ENCODE data around the gene STX12. TPM values are rescaled to one million over a fixed set of nuclear protein-coding genes. Genes with fewer than 3 reads are reported as not detected.

STX12 gene
- total and polyA plus RNA-seq, 2 of the 4 experiments (the other 2 are of a cell fraction): 28.6 to 54.8 TPM

GRCh38 chr1:27863538-27863915 is 90.5 kb downstream of the STX12 start:
- H3K4me1 ChIP-seq (ENCODE audit: control insufficient read depth, insufficient read depth, low read length): peaks cover 11% of the 10 kb centered on the region
- intact Hi-C loops (cut with micrococcal nuclease): loop anchor here (1.0 to 5.0 kb wide), 2 partner anchors 116 to 204 kb away; no protein-coding TSS in a partner anchor
- H2BK5ac ChIP-seq (ENCODE audit: low read depth, low read length, poor library complexity, severe bottlenecking): peak overlapping the region; percentile 2
- H3K18ac ChIP-seq (ENCODE audit: low read depth, low read length): no peak overlapping the region
- H3K36me3 ChIP-seq (ENCODE audit: control insufficient read depth, insufficient read depth, low read length): no peaks in the 10 kb centered on the region
- no peak overlapping the region for H2BK20ac ChIP-seq (ENCODE audit: low read depth, low read length)
- WGBS, 2 experiments (ENCODE audit: extremely low coverage in 2 of 2, insufficient read length in 1 of 2): no CpG with 5 or more reads among the region's 1 CpG
- dilution Hi-C loops (cut with HindIII; ENCODE audit: low sequenced_read_pairs, unreplicated experiment): no loop called here
- H3K4me3 ChIP-seq (ENCODE audit: insufficient read depth, low read depth, low read length): no peak overlapping the region
- H3K27ac ChIP-seq (ENCODE audit: insufficient read depth, low read length): no peak overlapping the region
- H3K9me3 ChIP-seq (ENCODE audit: control insufficient read depth, insufficient read depth, low read length): no peaks in the 10 kb centered on the region
- H4K5ac ChIP-seq (ENCODE audit: low read depth, low read length): no peak overlapping the region
- no peak overlapping the region for H3K56ac ChIP-seq (ENCODE audit: extremely low read depth, insufficient read depth, low read length)
- ChIA-PET CTCF (interaction anchor here (0.6 to 1.1 kb wide), 3 partner anchors 16 to 256 kb away, joined by 3 to 7 read pairs (median 3); no protein-coding TSS in a partner anchor), POLR2A (ENCODE audit: unreplicated experiment) (no interaction called here)
- ATAC-seq (ENCODE audit: low read depth) (no peak), DNase-seq (no peak)
- peak overlapping the region in 1 of 2 experiments; percentile 55; a peak in 1 of 4 replicates for H4K8ac ChIP-seq (ENCODE audit: low read depth in 2 of 2, low read length in 2 of 2)
- no TSS peak for BruUV-seq (replicated peaks)
- H2AFZ ChIP-seq (replicated peaks; ENCODE audit: low read length, poor library complexity): no peak overlapping the region
- no peaks in the 10 kb centered on the region for H3K79me1 ChIP-seq (ENCODE audit: low read depth in 1 of 2, low read length in 2 of 2)
- H4K91ac ChIP-seq (ENCODE audit: insufficient read depth, low read depth, low read length): no peak overlapping the region
- no peak overlapping the region for H2BK120ac ChIP-seq (ENCODE audit: low read depth, low read length)
- no peaks in the 10 kb centered on the region for H3K27me3 ChIP-seq (ENCODE audit: control insufficient read depth, insufficient read depth, low read length)
- H3K9me1 ChIP-seq (ENCODE audit: insufficient read depth, low read length): peaks cover 13% of the 10 kb centered on the region
- H2AK5ac ChIP-seq (ENCODE audit: low read depth, low read length): peak overlapping the region; percentile 31; the same call in 1 of the 2 replicates
- H2BK15ac ChIP-seq (ENCODE audit: low read depth, low read length): no peak overlapping the region; the same call in 2 of the 3 replicates
- H3K9ac ChIP-seq (ENCODE audit: low read depth, low read length): no peak overlapping the region
- no peak overlapping the region for H3K23ac ChIP-seq (ENCODE audit: low read depth, low read length)
- in situ Hi-C loops (cut with MboI; ENCODE audit: low sequenced_read_pairs): loop anchor here (5.0 to 25.0 kb wide), 2 partner anchors 119 to 349 kb away; no protein-coding TSS in a partner anchor
- no peaks in the 10 kb centered on the region for H4K20me1 ChIP-seq (ENCODE audit: insufficient read depth, low read length)
- TF ChIP-seq ELK1 (IDR thresholded peaks at IDR 0.05; ENCODE audit: borderline replicate concordance, low read depth, low read length) (no peak), MAZ (IDR thresholded peaks at IDR 0.05; ENCODE audit: borderline replicate concordance, low read depth, low read length) (no peak), NFE2L2 (IDR thresholded peaks at IDR 0.05; ENCODE audit: low read depth, low read length) (no peak), RAD21 (IDR thresholded peaks at IDR 0.05; ENCODE audit: low read length) (no peak), RCOR1 (IDR thresholded peaks at IDR 0.05; ENCODE audit: insufficient replicate concordance, low read length) (no peak), RFX5 (IDR thresholded peaks at IDR 0.05; ENCODE audit: low read depth, low read length) (no peak), MXI1 (IDR thresholded peaks at IDR 0.05; ENCODE audit: borderline replicate concordance, low read depth, low read length) (no peak), CEBPB (IDR thresholded peaks at IDR 0.05; ENCODE audit: low read depth, low read length) (no peak), FOS (IDR thresholded peaks at IDR 0.05; ENCODE audit: low read depth, low read length) (no peak)
- no peak overlapping the region for H2AK9ac ChIP-seq (replicated peaks; ENCODE audit: low read depth, low read length, poor library complexity)
- H3K4ac ChIP-seq (ENCODE audit: low read depth, low read length): peak overlapping the region; percentile 26; the same call in 1 of the 2 replicates
- no peak overlapping the region for H3K4me2 ChIP-seq (ENCODE audit: low read depth, low read length)
- H3K14ac ChIP-seq (replicated peaks; ENCODE audit: low read depth, low read length): no peak overlapping the region

Measured in IMR-90 (cell line).